Left ventricle myocardium inferior (tissue), 1 donor: ENCODE data around the gene LIM2. TPM values are rescaled to one million over a fixed set of nuclear protein-coding genes. Genes with fewer than 3 reads are reported as not detected.

ENCODE experiments used
- DNase-seq: peaks from one replicate; pipeline ENCODE4 v3.0.0-alpha.2; 2020
- H3K27ac ChIP-seq: fragments of 200-600 bp; replicated peaks from 2 replicates; pipeline ENCODE4 v1.8.0; 2021
- H3K27me3 ChIP-seq: fragments of 200-600 bp; 2 replicates; pipeline ENCODE4 v1.8.0; 2021; ENCODE audit warnings: low read depth
- H3K36me3 ChIP-seq: fragments of 200-600 bp; 2 replicates; pipeline ENCODE4 v1.8.0; 2021
- H3K4me1 ChIP-seq: fragments of 200-600 bp; 2 replicates; pipeline ENCODE4 v1.8.0; 2021
- H3K4me3 ChIP-seq: fragments of 200-600 bp; 2 replicates; pipeline ENCODE4 v1.8.0; 2021; ENCODE audit warnings: mild to moderate bottlenecking, moderate library complexity
- H3K9me3 ChIP-seq: fragments of 200-600 bp; replicated peaks from 2 replicates; pipeline ENCODE4 v1.8.0; 2021
- intact Hi-C: fragments of 100-400 bp; cut with micrococcal nuclease; formaldehyde crosslinking; loops from one replicate; pipeline ENCODE4 v1.11.0; 2022
- total RNA-seq: library from RNA; stranded (reverse); fragmentation: NEBNext Ultra II Directional; extraction: Animal tissue kit (Norgen Biotek cat#: 25700); gene quantifications from one replicate; pipeline ENCODE4 v1.2.1, GENCODE V29; 2021
- TF ChIP-seq, protein P1 (sequence below): fragments of 200-600 bp; IDR thresholded peaks from 2 replicates; pipeline ENCODE4 v1.8.0; 2021; ENCODE audit warnings: antibody characterized with exemption, mild to moderate bottlenecking, borderline replicate concordance
- donor health status: DM: no; HTN: yes; CAD: no; lungs with severe emphysema.

LIM2 gene
- total RNA-seq, 1 donor from 2014 or later = not detected

GRCh38 chr19:51357952-51358351 is 29.8 kb downstream of the LIM2 start:
- Histone ChIP-seq H3K9me3 (no peaks in the 10 kb centered on the region), H3K36me3 (peaks cover 2% of the 10 kb centered on the region), H3K4me1 (peaks cover 20% of the 10 kb centered on the region), H3K27ac (no peak overlapping the region), H3K27me3 (no peaks in the 10 kb centered on the region), H3K4me3 (no peak overlapping the region)
- no peak for DNase-seq
- intact Hi-C loops = no loop called here
- TF ChIP-seq, protein P1, sequence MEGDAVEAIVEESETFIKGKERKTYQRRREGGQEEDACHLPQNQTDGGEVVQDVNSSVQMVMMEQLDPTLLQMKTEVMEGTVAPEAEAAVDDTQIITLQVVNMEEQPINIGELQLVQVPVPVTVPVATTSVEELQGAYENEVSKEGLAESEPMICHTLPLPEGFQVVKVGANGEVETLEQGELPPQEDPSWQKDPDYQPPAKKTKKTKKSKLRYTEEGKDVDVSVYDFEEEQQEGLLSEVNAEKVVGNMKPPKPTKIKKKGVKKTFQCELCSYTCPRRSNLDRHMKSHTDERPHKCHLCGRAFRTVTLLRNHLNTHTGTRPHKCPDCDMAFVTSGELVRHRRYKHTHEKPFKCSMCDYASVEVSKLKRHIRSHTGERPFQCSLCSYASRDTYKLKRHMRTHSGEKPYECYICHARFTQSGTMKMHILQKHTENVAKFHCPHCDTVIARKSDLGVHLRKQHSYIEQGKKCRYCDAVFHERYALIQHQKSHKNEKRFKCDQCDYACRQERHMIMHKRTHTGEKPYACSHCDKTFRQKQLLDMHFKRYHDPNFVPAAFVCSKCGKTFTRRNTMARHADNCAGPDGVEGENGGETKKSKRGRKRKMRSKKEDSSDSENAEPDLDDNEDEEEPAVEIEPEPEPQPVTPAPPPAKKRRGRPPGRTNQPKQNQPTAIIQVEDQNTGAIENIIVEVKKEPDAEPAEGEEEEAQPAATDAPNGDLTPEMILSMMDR = no peak

DNA sequence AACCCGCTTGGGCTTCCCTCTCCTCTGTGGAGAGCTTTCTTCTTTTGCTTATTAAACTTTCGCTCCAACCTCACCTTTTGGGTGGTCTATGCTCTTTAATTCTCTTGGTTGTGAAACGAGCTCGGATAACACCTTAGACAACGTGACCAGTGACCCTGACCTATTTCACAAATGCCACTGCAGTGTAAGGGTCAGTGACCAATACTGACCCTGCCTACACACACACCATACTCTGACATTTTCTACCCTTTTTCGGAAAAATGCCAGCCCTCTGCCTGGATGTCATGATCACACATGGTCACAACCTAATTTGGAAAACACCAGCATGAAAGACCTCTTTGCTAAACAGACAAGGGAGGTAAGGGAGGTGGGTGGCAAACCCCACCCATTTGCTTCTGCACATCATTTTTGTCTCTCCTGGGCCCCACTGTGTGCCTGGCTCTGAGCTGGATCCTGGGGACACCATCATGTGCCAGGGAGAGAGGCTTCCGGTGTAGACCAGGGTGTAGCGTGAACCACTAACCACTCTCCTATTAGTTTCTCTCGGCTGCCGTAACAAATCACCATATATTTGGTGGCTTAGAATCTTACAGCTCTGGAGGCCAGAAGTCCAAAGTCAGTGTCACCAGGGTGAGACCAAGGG is 31.5 kb downstream of the LIM2 start:
- intact Hi-C loops = no loop called here
- H3K9me3 ChIP-seq = no peaks in the 10 kb centered on the region

DNA sequence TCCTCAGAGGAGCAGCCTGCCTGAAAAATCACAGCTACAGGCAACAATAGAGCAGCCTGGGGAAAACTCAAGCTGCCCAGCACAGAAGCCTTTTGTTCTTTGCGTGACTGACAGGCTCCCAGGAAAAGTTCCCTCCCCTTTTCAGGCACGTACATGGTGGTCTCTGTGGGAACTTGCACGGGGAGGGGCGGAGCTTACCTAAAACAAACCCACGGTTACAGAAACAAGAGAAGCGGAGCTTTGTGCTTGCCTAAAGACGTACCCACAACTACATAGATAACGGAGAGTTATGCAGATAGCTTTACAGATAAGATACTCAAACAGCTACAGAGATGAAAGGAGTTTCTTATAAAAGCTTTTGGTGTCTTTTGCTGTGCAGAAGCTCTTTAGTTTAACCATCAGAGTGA is 33.0 kb downstream of the LIM2 start:
- H3K36me3 ChIP-seq = peaks cover 33% of the 10 kb centered on the region
- no peaks in the 10 kb centered on the region for H3K9me3 ChIP-seq
- intact Hi-C loops = no loop called here
- TF ChIP-seq, protein P1 = no peak
- H3K27me3 ChIP-seq = no peaks in the 10 kb centered on the region
- DNase-seq = no peak
- H3K4me1 ChIP-seq = peaks cover 11% of the 10 kb centered on the region
- H3K4me3 ChIP-seq = no peak overlapping the region
- no peak overlapping the region for H3K27ac ChIP-seq

More for the DNA sequence above, 31.5 kb downstream of the LIM2 start:
- H3K4me1 ChIP-seq = peaks cover 11% of the 10 kb centered on the region
- H3K27me3 ChIP-seq = no peaks in the 10 kb centered on the region
- no peak overlapping the region for H3K27ac ChIP-seq
- TF ChIP-seq, protein P1 = no peak
- H3K36me3 ChIP-seq = peaks cover 18% of the 10 kb centered on the region
- no peak for DNase-seq
- H3K4me3 ChIP-seq = no peak overlapping the region

- intact Hi-C loops = no loop called here
- Histone ChIP-seq H3K4me1 (peaks cover 11% of the 10 kb centered on the region), H3K27ac (no peak overlapping the region), H3K4me3 (no peak overlapping the region), H3K27me3 (no peaks in the 10 kb centered on the region), H3K9me3 (no peaks in the 10 kb centered on the region), H3K36me3 (peaks cover 38% of the 10 kb centered on the region)
- TF ChIP-seq, protein P1 = no peak
- DNase-seq = no peak
These were observed 33.6 kb downstream of the LIM2 start for GRCh38 chr19:51354103-51354741.

- Histone ChIP-seq H3K27me3 (no peaks in the 10 kb centered on the region), H3K4me3 (no peak overlapping the region), H3K9me3 (no peaks in the 10 kb centered on the region), H3K4me1 (peaks cover 11% of the 10 kb centered on the region), H3K36me3 (peaks cover 49% of the 10 kb centered on the region), H3K27ac (no peak overlapping the region)
- TF ChIP-seq, protein P1 = no peak
- no peak for DNase-seq
- intact Hi-C loops = no loop called here
These were observed 34.9 kb downstream of the LIM2 start for GRCh38 chr19:51352783-51353360.
